HG03060 (cell line): ENCODE results near the gene ANP32B.

Experiments
- ATAC-seq: cut with Tn5 transposase; IDR thresholded peaks from one replicate; pipeline ENCODE4 v1.9.1; 2021; ENCODE audit warnings: low read depth, moderate number of reproducible peaks; ENCODE audit not compliant: unreplicated experiment

Gene ANP32B

DNA sequence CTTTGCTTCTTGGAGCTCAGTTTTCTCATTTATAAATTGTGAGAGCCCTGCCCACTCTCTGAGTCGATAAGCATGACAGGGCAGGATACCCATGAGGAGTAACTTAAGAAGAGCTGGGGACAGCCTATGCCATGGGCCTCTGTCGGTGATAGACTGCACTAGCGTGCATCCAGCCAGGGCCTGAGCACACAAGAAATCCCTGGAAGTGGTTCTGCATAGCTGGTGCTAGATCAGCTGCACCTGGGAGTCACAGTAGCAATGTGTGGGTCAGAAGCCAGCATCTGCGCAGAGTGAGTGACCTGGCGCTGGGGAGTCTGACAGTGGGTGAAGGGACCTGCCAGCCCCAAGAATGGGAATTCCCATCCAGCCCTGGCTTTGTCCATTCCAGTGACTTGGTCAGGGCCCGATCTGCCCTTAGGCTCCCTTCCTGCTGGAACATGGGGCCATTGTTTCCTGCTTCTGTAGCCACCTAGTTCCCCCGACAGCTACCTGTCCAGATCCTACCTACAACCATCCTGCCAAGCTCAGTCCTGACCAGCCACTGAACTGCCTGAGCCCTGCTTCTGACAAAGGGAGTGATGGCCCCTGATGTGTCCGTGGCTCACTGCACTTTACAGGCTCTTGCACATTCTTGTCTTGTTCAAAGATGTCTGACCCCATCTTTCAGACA is 37.5 kb downstream of the ANP32B start:
- ATAC-seq = no peak

DNA sequence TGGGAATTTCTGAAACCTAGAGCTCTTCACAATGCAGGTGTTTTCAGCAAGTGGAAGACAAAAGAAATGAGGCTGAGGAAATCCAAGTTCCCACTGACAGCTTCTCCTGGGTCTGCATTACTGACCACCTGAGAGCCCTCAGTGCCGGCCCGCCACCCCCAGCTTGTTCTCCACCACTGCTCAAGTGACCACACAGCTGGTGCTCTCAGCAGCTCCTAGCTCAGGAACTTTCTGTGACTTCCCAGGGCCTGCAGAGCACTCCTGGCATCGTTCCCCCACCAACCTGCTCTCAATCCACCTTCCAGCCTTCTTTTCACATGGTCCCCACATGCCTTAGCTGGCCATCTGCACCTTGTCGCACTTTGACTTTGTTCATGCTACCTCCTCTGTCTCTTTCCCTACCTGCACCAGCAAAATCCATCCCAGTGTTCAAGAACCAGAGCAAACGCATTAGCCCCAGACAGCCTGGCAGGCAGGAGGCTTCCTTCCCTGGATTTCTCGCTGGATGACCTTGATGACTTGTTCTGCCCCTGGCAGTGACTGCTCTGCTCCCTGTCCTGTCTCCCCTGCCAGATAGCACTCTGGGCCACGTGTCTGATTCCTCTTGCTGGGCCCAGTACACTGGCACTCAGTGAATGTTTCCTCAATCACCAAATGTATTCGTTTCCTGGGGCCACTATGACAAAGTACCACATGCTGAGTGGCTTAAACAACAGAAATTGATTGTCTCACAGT is 38.3 kb downstream of the ANP32B start:
- no peak for ATAC-seq

DNA sequence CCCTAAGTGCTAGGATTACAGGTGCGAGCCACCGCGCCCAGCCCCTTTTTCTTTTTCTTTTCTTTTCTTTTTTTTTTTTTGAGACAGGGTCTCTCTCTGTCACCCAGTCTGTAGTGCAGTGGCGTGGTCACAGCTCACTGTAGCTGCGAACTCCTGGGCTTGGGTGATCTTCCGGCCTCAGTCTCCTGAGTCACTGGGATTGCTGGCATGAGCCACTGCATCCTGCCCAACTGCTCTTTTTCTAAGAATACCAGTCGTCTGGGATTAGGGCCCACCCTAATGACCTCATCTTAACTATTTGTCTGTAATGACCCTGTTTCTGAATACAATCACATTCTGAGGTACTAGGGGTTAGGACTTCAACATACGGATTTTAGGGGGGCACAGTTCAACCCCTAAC is 39.3 kb downstream of the ANP32B start:
- no peak for ATAC-seq

DNA sequence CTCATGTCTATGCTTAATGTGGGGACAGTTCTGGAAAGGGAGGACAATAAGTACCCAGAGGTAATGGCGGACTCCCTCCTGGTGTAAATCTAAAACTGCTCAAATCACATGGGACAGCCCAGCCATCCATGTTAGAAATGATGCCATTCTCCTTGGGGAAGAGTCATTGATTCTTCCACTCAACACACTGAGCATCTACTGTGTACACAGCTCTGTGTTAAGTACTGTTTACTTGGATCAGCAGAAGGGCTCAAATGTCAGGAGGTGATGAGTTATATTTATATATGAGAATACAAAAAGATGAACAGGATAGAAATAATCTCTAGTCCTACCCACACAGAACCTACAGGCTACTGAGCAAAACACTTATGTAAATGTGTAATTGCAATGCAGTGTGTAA is 41.6 kb downstream of the ANP32B start:
- no peak for ATAC-seq

DNA sequence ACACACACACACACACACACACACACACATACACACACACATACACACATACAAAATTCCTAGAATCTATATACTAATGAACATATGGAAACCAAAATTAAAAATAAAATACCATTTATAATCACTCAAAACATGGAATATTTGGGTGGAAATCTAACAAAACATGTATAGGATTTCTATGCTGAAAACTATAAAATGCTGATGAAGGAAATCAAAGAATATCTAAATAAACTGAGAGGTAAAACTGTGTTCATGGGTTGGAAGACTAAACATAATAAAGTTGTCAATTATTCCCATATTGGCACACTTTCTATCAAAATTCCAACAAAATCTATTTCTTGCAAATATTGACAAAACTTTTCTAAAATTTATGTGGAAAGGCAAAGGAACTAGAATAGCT is 48.0 kb downstream of the ANP32B start:
- ATAC-seq = no peak

DNA sequence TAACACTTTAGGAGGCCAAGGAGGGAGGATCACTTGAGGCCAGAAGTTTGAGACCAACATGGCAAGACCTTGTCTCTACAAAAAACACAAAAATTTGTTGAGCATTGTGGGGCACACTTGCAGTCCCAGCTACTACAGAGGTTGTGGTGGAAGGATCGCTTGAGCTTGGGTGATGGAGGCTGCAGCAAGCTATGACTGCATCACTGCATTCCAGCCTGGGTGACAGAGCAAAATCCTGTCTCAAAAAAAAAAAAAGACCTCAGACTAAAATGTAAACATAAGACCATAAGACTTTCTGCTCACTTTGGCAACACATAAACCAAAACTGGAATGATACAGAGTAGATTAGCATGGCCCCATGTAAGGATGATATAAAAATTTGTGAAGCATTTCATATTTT is 48.8 kb downstream of the ANP32B start:
- ATAC-seq = no peak

DNA sequence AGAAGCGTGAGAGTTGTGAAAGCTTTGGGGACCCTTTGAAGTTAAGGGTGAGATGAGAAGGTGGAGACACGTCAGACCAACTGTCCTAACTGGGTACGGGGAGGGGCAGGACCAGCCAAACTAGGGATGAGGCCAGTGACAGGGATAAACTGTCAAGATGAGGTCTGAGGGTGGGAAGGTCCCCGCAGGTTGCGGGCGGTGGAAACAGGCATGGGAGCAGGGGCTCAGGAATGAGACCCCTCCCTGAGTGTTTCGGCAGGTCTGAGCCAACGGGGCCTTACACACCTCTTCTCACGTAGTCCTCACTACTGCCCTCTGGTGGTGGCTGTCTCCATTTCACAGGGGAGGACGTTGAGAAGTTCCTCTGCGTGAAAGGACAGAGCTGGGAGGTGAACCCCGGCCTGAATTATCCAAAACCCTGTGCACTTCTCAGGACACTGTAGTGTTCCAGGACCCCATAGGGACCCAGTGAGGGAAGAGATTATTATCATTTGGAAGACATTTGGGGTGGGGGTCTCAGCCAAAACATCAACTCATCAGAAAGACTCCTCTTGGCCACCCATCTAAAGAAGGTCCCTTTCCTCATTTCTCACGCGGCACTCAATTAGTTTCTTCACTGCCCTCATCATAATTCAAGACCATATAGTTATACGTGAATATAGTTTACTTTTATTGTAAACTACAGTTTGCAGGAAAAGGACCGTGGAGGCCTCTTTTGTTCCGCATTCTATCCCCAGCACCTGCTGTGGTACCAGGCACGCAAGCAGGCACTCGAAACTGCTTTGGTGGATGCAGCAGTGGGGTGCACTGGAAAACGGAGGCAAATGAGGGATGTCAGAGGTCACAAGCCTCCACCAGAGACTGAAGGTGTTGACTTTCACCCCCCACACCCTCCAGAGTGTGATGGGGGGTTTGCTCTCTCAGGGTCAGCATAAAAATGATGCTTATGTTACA is 51.7 kb downstream of the ANP32B start:
- no peak for ATAC-seq

DNA sequence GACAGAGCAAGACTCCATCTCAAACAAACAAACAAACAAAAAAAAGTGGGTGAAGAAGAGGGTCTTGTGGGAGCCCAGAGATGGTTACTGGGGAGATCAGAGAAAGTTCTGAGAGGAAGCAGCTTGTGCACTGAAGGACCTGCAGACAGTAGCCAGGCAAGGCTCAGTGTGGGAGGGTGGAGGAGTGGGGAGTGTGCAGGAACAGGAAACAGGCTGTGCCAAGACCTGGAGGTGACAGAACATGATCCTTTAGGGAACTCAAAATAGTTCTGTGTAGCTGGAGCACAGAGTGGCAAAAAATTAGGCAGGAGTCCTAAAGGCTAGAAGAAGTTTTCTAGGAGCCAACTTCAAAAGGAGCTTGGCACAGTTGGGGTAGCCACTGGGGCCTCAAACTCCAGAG is 54.2 kb downstream of the ANP32B start:
- ATAC-seq = no peak

DNA sequence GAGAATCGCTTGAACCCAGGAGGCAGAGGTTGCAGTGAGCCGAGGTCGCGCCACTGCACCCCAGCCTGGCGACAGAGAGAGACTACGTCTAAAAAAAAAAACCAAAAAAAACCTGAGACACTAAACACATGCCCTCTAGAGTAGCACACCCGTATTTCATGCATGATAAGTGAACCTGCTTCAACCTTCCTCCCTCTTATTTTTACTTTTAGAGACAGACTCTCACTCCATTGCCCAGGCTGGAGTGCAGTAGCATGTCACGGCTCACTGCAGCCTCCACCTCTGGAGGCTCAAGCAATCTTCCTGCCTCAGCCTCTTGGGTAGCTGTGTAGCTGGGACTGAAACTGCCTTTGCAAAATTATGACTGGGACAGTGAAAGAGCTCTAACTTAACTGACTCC is 55.8 kb downstream of the ANP32B start:
- peak; percentile 43 for ATAC-seq

DNA sequence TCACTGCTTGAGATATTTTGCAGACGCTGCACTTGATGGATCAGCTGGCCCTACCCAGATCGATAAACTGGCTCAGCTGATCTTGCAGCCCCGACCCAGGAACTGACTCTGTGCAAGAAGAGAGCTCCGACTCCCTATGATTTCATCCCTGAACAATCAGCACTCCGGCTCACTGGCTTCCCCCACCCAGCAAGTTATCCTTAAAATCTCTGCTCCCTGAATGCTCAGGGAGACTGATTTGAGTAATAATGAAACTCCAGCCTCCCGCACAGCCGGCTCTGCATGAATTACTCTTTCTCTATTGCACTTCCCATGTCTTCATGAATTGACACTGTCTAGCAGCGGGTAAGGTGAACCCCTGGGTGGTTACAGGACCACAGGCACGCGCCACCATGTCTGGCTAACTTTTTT is 56.5 kb downstream of the ANP32B start:
- no peak for ATAC-seq

DNA sequence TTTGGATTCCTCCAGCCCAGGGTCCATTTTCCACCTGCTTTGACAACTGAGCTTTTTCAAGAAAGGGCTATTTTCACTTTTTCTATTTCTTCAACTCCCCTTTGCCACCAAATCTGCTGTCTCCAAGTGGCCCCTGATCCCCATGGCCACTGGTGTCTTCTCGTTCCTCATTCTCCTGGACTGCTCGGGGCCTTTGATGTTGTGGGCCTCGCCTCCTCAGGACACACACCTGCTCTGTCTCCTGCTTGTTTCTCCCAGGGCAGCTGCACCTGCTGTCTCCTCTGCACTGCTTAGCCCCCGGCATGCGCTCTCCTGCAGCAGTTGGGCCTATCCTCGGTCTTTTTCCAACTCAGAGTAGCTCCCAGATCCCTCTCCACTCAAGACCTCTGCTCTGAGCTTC is 57.1 kb downstream of the ANP32B start:
- no peak for ATAC-seq

DNA sequence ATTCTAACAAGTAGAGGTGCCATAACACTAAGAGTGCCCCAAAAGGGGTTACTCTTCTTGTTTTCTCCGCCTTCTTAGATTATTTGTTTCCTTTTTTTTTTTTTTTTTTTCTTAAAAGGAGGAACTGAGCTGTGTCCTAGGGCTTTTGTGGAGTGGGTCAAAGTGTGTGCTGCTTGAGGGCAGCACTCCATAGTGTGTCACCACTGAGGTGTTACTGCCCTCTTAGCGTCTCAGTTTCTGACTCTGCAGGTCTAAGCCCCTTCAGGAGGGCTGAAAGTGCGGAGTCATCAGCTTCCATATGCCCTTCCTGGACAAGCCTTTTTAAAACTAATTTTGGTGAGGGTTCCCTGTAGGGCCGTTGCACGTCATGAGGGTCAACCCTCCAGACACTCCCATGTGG is 60.8 kb downstream of the ANP32B start:
- no peak for ATAC-seq

DNA sequence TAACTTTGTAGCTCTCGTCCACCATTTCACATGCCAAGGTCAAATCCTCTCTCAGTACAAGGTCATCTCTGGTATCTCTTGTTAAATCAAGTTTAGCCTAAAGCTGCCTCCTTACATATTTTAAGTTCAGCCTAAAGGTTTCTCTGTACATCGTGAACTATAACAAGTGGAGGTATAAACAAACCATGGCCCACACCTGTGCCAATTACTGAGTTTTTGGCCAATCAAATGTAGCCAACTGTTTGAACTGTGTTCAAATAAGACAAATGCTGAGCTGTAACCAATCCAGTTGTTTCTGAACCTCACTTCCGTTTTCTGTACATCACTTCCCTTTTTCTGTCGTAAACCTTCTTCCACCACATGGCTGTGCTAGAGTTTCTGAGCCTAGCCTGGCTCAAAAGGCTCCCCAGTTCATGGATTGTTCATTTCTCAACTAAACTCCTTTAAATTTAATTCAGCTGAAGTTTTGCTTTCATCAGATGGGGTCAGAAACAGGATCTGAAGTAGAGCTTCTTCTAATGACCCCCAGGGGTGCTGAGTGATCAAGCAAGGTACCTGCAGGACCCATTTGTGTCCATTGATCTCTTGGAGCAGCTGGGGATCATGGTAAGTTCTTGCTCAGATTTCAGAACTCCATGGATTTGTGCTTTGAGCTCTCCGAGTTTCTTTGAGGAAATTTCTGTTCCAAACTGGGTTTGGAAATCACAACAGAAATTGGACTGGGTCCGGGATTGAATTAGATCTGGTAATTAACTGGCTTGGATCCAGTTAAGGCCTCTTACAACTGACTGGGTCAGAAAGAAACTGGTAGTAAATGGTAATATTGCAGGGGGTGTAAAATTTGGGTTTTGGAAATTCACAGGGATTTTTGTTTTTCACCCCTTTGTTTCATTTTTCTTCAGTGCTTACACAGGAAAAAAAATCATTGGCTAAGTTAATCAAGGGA is 62.4 kb downstream of the ANP32B start:
- ATAC-seq = peak; percentile 80

DNA sequence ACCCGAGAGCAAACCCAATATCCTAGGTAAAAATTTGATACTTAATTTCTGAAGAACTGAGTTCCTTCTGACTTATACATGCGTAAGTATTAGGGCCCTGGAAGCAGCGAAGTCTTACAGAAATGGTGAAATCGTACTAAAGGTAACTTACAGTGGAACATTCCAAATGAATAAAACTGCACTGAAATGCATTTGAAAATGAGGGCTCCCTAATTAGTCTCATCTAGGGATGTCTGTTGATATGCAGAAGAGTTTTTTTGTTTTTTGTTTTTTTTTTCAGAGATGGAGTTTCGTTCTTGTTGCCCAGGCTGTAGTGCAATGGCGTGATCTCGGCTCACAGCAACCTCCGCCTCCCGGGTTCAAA is 63.0 kb downstream of the ANP32B start:
- ATAC-seq = no peak

DNA sequence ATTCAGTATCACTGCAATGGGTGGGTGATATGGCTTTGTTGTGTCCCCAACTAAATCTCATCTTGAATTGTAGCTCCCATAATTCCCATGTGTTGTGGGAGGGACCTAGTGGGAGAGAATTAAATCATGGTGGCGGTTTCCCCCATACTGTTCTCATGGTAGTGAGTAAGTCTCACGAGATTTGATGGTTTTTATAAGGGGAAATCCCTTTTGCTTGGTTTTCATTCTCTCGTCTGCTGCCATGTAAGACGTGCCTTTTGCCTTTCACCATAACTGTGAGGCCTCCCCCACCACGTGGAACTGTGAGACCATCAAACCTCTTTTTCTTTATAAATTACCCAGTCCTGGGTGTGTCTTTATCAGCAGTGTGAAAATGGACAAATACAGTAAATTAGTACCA is 63.9 kb downstream of the ANP32B start:
- ATAC-seq = no peak

DNA sequence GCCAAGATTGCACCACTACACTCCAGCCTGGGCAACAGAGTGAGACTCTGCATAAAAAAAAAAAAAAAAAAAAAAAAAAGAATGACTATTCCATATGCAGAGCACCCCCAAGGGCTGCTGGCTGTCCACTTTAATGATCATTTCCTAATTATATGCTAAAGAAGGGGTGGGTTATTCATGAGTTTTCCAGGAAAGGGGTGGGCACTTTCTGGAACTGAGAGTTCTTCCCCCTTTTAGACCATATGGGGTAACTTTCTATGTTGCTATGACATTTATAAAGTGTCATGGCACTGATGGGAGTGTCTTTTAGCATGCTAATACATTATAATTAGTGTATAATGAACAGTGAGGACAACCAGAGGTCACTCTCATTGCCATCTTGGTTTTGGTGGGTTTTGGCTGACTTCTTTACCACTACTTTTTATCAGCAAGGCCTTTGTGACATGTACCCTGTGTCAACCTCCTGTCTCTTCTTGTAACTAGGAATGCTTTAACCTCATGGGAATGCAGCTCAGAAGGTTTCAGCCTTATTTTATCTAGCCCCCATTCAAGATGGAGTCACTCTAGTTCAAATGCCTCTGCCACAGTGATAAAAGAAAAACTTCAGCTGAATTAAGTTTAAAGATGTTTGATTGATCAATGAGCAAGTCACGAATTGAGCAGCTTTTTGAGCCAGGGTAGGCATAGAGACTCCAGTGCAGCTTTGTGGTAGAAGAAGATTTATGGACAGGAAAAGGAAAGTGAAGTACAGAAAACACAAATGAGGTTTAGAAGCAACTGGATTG is 66.3 kb downstream of the ANP32B start:
- ATAC-seq = no peak

DNA sequence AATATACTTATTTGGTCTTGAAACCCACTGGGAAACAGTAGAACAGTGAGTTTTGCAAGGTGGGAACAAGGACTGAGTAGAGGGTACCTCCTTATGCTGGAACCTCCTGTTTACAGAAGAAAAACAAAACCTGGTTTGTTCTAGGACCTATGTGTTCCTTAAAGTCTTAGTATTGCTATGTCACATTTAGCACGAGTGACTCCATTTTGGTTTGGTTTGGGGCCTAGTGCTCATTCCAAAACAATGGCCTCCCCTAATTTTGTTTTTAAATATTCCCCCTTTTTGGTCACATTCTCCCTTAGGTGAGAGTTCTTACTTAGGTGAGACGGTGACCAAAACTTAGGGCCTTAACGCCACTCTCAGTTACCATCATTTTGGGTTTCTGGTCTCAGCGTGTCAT is 67.2 kb downstream of the ANP32B start:
- no peak for ATAC-seq

DNA sequence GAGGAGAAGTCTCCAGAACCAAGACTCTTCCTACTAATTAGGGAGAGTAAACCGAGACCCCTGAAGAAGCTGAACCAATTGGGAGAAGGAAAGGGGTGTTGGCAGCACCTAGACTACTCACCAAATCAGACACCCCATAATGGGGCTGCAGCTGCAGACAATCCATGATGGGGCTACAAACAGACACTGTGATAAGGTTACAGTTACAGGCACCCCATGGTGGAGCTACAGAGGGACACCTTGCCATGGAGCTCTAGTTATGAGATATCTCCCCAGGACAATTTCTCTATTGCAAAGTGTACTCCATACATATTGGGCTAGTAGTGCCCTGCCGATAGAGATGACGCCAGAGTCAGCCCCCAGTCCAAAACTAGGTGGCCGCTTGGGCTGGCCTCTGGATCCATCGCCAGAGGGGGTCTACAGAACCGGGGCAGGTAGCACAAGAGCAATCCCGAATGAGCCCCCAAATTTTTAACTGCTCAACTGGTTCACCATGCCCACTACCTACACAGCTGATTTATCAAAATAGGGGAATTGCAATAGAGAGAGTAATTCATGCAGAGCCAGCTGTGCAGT is 71.3 kb downstream of the ANP32B start:
- no peak for ATAC-seq
